Peyer's patch (tissue), 4 donors: Measurements from ENCODE around the gene ADGRL3. TPM values are rescaled to one million over a fixed set of nuclear protein-coding genes. Genes with fewer than 3 reads are reported as not detected.
"Not testable (repeated sequence)": the region's sequence is repeated elsewhere in the genome, so short reads cannot be mapped to it uniquely, and the experiment has no call there.

Source experiments
- DNase-seq, 3 donors: peaks; one replicate each; pipeline ENCODE4 v3.0.0-alpha.2; 2017 to 2019
- H3K27ac ChIP-seq, 4 donors: fragments of 200-600 bp; sonication (generic); one replicate each; pipeline ENCODE4 v1.5.1; 2016 to 2019
- H3K27me3 ChIP-seq, 2 donors: fragments of 200-600 bp; sonication (generic); one replicate each; pipeline ENCODE4 v1.5.1; 2019
- H3K36me3 ChIP-seq, 3 donors: fragments of 200-600 bp; sonication (generic); one replicate each; pipeline ENCODE4 v1.5.1; 2016 to 2019
- H3K4me1 ChIP-seq, 4 donors: fragments of 200-600 bp; sonication (generic); one replicate each; pipeline ENCODE4 v1.5.1; 2016 to 2019
- H3K4me3 ChIP-seq, 4 donors: fragments of 200-600 bp; sonication (generic); 1 replicate in 3 of 4; 2 replicates in 1 of 4; pipeline ENCODE4 v1.5.1; 2016 to 2019; ENCODE audit warnings: mild to moderate bottlenecking in 1 of 4
- H3K9me3 ChIP-seq, 4 donors: fragments of 200-600 bp; sonication (generic); one replicate each; pipeline ENCODE4 v1.5.1; 2016 to 2019; ENCODE audit warnings: mild to moderate bottlenecking in 1 of 4
- CTCF ChIP-seq, 6 experiments: fragments of 450-650 bp in 4 of 6; fragments of 200-600 bp in 2 of 6; sonication (generic) in 1 of 6; IDR thresholded peaks; one replicate each; pipeline ENCODE4 v1.5.1; 2017 to 2019; ENCODE audit warnings: antibody characterized with exemption in 6 of 6, mild to moderate bottlenecking in 3 of 6, moderate library complexity in 1 of 6
- POLR2A ChIP-seq, 2 donors: fragments of 450-650 bp; IDR thresholded peaks; one replicate each; pipeline ENCODE4 v1.5.1; 2017; ENCODE audit warnings: antibody characterized with exemption in 2 of 2, mild to moderate bottlenecking in 2 of 2, moderate library complexity in 2 of 2
- total RNA-seq, 4 donors: library from RNA; depleted of rRNA; stranded (reverse); fragments of >200 nt; gene quantifications; one replicate each; pipeline ENCODE4 v1.1.0, GENCODE V29; 2016

Gene ADGRL3
- total RNA-seq, 4 donors from 2014 or later = 3.7 to 39.6 (median 9.1) TPM

- H3K4me1 ChIP-seq = no peaks in the 10 kb centered on the region
- H3K36me3 ChIP-seq = no peaks in the 10 kb centered on the region
- no peak for DNase-seq
- H3K27me3 ChIP-seq = no peaks in the 10 kb centered on the region
- TF ChIP-seq CTCF (IDR thresholded peaks at IDR 0.05) (no peak), POLR2A (IDR thresholded peaks at IDR 0.05) (no peak)
- no peaks in the 10 kb centered on the region for H3K9me3 ChIP-seq
- no peak overlapping the region for H3K4me3 ChIP-seq
- no peak overlapping the region for H3K27ac ChIP-seq
Observed at GRCh38 chr4:61628727-61629126, 428.6 kb downstream of the ADGRL3 start.

- no peak overlapping the region for H3K27ac ChIP-seq
- H3K36me3 ChIP-seq = no peaks in the 10 kb centered on the region
- TF ChIP-seq CTCF (IDR thresholded peaks at IDR 0.05) (no peak), POLR2A (IDR thresholded peaks at IDR 0.05) (no peak)
Observed at GRCh38 chr4:61630548-61630947, 430.4 kb downstream of the ADGRL3 start.

GRCh38 chr4:61638591-61638990 is 438.5 kb downstream of the ADGRL3 start:
- H3K27me3 ChIP-seq = no peaks in the 10 kb centered on the region
- DNase-seq = no peak
- no peaks in the 10 kb centered on the region for H3K36me3 ChIP-seq
- H3K4me1 ChIP-seq = no peaks in the 10 kb centered on the region
- H3K27ac ChIP-seq = no peak overlapping the region
- no peaks in the 10 kb centered on the region for H3K9me3 ChIP-seq
- no peak overlapping the region for H3K4me3 ChIP-seq
- no peak for TF ChIP-seq POLR2A (IDR thresholded peaks at IDR 0.05)
- TF ChIP-seq CTCF (IDR thresholded peaks at IDR 0.05) = no peak

More at GRCh38 chr4:61630548-61630947, 430.4 kb downstream of the ADGRL3 start:
- no peaks in the 10 kb centered on the region for H3K9me3 ChIP-seq
- no peak overlapping the region for H3K4me3 ChIP-seq
- no peak for DNase-seq
- no peaks in the 10 kb centered on the region for H3K4me1 ChIP-seq
- H3K27me3 ChIP-seq = no peaks in the 10 kb centered on the region

GRCh38 chr4:61646746-61647350 is 446.7 kb downstream of the ADGRL3 start:
- not testable (repeated sequence) for H3K27me3 ChIP-seq, H3K36me3 ChIP-seq, H3K4me3 ChIP-seq

GRCh38 chr4:61648264-61648663 is 448.1 kb downstream of the ADGRL3 start:
- no peak for TF ChIP-seq CTCF (IDR thresholded peaks at IDR 0.05)
- no peak for TF ChIP-seq POLR2A (IDR thresholded peaks at IDR 0.05)
- H3K27ac ChIP-seq = no peak overlapping the region
- H3K4me1 ChIP-seq = no peaks in the 10 kb centered on the region
- DNase-seq = no peak
- no peaks in the 10 kb centered on the region for H3K36me3 ChIP-seq
- no peaks in the 10 kb centered on the region for H3K9me3 ChIP-seq
- no peaks in the 10 kb centered on the region for H3K27me3 ChIP-seq
- H3K4me3 ChIP-seq = no peak overlapping the region

More at GRCh38 chr4:61646746-61647350, 446.7 kb downstream of the ADGRL3 start:
- not testable (repeated sequence) for H3K9me3 ChIP-seq, H3K27ac ChIP-seq, DNase-seq, H3K4me1 ChIP-seq

- no peak for TF ChIP-seq POLR2A (IDR thresholded peaks at IDR 0.05)
- TF ChIP-seq CTCF (IDR thresholded peaks at IDR 0.05) = no peak
Observed at GRCh38 chr4:61657016-61657415, 456.9 kb downstream of the ADGRL3 start.

More at GRCh38 chr4:61657016-61657415, 456.9 kb downstream of the ADGRL3 start:
- Histone ChIP-seq H3K9me3 (no peaks in the 10 kb centered on the region), H3K4me3 (no peak overlapping the region), H3K4me1 (peaks cover 0 to 6% (median 0%) of the 10 kb centered on the region in 4 donors), H3K27me3 (no peaks in the 10 kb centered on the region), H3K36me3 (no peaks in the 10 kb centered on the region), H3K27ac (no peak overlapping the region)
- no peak for DNase-seq
